Body of pancreas (tissue), 4 donors: Measurements from ENCODE around the gene PDCD4. TPM values are rescaled to one million over a fixed set of nuclear protein-coding genes. Genes with fewer than 3 reads are reported as not detected.

Source experiments
- ATAC-seq: fragments of 150-250 bp; one replicate; pipeline ENCODE4 v1.9.1; 2016
- DNase-seq, 4 donors: peaks; one replicate each; pipeline ENCODE4 v3.0.0-alpha.2; 2019
- H3K27ac ChIP-seq, 4 donors: fragments of 200-600 bp; sonication (generic); 1 replicate in 3 of 4; 2 replicates in 1 of 4; pipeline versions ENCODE4 v1.5.1 to v1.6.1; 2016 to 2019; ENCODE audit warnings: mild to moderate bottlenecking in 1 of 4, mixed read lengths in 1 of 4, moderate library complexity in 1 of 4
- H3K27me3 ChIP-seq, 2 donors: fragments of 200-600 bp; sonication (generic); one replicate each; pipeline ENCODE4 v1.6.0; 2016; ENCODE audit warnings: mild to moderate bottlenecking in 1 of 2
- H3K36me3 ChIP-seq, 2 donors: fragments of 200-600 bp; sonication (generic); replicated peaks in 1 of 2; 2 replicates each; pipeline ENCODE4 v1.5.1; 2016; ENCODE audit warnings: low read depth in 2 of 2; ENCODE audit not compliant: insufficient read depth in 1 of 2
- H3K4me1 ChIP-seq: fragments of 200-600 bp; sonication (generic); one replicate; pipeline ENCODE4 v1.6.0; 2016
- H3K4me3 ChIP-seq, 2 donors: fragments of 200-600 bp; sonication (generic); 1 replicate in 1 of 2; 2 replicates in 1 of 2; pipeline ENCODE4 v1.5.1; 2016 to 2019
- H3K9me3 ChIP-seq, 3 donors: fragments of 200-600 bp; sonication (generic); 1 replicate in 2 of 3; 2 replicates in 1 of 3; pipeline ENCODE4 v1.5.1; 2016
- POLR2A ChIP-seq, 3 donors: fragments of 450-650 bp; IDR thresholded peaks; one replicate each; pipeline ENCODE4 v1.6.1; 2016; ENCODE audit warnings: antibody characterized with exemption in 3 of 3, mild to moderate bottlenecking in 2 of 3
- WGBS, 2 donors: methylation state at CpG; one replicate each; pipeline ENCODE4 v1.1.5; 2017; 5-methylcytosine and 5-hydroxymethylcytosine counted together
- intact Hi-C: fragments of 100-400 bp; cut with DNase I; formaldehyde crosslinking; loops from one replicate; pipeline ENCODE4 v1.15.1; 2023
- total RNA-seq, 2 donors: library from RNA; depleted of rRNA; stranded (reverse); fragments of >200 nt; gene quantifications; one replicate each; pipeline ENCODE4 v1.1.0, GENCODE V29; 2016
- TF ChIP-seq, protein P1 (sequence below), 7 experiments: fragments of 450-650 bp in 4 of 7; fragments of 200-600 bp in 3 of 7; sonication (generic) in 3 of 7; IDR thresholded peaks; one replicate each; pipeline ENCODE4 v1.5.1; 2016 to 2019; ENCODE audit warnings: antibody characterized with exemption in 7 of 7

Gene PDCD4
- total RNA-seq, 2 donors from 2014 or later, result 332 to 458 TPM

DNA sequence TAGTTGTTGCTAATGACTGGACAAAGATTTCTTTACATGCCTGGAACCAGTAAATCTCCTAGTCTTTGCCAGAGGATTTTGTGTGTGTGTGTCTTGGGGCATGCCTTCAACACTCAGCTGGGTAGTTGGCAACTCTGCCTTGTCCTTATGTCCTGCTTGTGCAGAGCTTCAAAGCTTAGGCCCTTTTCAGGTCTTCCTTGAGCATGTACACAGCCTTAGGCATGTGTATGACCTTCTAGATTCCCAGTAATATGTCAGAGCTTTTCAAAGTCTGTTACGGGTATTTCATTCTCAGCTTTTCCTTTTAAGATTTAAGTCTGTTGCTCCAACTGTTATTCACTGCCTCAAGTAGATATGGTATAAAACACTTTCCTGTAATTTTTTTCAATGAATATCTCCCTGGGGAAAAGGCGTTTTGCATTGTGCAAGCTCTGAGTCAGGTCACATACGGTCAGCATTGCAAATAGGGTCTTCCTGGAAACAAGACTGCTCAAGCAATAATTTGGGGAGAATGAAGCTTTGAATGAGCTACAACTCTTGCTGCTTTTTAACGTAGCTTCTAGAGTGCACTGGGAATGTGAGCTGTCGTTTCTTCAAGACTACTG is 73.2 kb downstream of the PDCD4 start:
- TF ChIP-seq, protein P1, sequence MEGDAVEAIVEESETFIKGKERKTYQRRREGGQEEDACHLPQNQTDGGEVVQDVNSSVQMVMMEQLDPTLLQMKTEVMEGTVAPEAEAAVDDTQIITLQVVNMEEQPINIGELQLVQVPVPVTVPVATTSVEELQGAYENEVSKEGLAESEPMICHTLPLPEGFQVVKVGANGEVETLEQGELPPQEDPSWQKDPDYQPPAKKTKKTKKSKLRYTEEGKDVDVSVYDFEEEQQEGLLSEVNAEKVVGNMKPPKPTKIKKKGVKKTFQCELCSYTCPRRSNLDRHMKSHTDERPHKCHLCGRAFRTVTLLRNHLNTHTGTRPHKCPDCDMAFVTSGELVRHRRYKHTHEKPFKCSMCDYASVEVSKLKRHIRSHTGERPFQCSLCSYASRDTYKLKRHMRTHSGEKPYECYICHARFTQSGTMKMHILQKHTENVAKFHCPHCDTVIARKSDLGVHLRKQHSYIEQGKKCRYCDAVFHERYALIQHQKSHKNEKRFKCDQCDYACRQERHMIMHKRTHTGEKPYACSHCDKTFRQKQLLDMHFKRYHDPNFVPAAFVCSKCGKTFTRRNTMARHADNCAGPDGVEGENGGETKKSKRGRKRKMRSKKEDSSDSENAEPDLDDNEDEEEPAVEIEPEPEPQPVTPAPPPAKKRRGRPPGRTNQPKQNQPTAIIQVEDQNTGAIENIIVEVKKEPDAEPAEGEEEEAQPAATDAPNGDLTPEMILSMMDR (IDR thresholded peaks at IDR 0.05), result no peak
- TF ChIP-seq POLR2A (IDR thresholded peaks at IDR 0.05), result no peak
- Histone ChIP-seq H3K4me1 (peaks cover 8% of the 10 kb centered on the region), H3K9me3 (no peaks in the 10 kb centered on the region), H3K27ac (no peak overlapping the region), H3K36me3 (no peaks in the 10 kb centered on the region), H3K27me3 (no peaks in the 10 kb centered on the region), H3K4me3 (no peak overlapping the region)
- WGBS, 2 donors, result 76 to 80% methylated on average over 5 of the region's 5 CpGs
- ATAC-seq, result no peak
- no peak for DNase-seq
- intact Hi-C loops, result no loop called here

DNA sequence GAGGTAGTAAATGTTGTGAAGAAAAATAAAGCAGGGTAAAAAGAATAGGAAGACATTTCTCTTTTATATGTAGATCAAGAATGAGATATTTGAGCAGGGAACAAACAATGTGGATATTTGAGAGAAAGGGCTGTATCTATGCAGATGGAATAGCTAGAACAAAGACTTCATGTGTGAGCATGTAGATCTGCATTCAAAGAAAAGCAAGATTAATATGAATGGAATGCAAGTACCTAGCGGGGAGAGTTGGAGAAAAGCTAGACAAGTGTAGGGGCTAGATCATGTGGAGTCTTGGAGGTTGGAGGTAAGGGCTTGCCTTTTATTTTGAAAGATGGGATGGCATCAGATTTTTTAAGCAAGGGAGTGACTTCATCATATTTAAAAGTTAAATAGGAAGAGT is 74.8 kb downstream of the PDCD4 start:
- intact Hi-C loops, result no loop called here
- Histone ChIP-seq H3K27ac (no peak overlapping the region), H3K27me3 (no peaks in the 10 kb centered on the region), H3K9me3 (no peaks in the 10 kb centered on the region), H3K4me1 (peaks cover 8% of the 10 kb centered on the region), H3K4me3 (no peak overlapping the region), H3K36me3 (no peaks in the 10 kb centered on the region)
- WGBS, 2 donors, result 84 to 94% methylated on average over 1 of the region's 1 CpG
- TF ChIP-seq, protein P1 (IDR thresholded peaks at IDR 0.05), result no peak
- no peak for TF ChIP-seq POLR2A (IDR thresholded peaks at IDR 0.05)
- DNase-seq (no peak), ATAC-seq (no peak)

DNA sequence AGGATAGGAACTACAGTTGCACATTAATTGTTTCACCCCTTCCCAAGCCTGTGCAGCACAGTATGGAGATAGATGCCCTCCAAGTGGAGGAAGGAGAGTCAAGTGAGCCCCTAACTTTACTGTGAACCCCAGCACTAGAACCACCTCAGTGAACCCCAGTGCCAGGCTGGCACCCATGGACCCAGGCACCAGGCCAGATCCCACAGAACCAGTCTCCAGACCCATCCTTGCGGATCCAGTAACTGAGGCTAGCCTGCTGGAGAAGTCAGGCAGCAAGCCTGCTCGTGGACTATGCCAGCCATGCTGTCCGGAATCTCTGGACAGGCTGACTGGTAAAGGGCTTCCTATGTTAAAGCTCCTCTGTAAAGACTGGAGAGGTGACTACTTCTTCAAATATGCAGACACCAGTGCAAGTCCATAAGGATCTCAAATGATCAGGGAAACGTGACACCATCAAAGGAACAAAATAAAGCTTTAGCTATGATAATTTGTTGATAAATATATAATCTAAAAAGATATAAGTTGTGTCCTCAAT is 75.4 kb downstream of the PDCD4 start:
- 60 to 67% methylated on average over 3 to 4 of the region's 4 CpGs for WGBS, 2 donors
- H3K9me3 ChIP-seq, result no peaks in the 10 kb centered on the region
- H3K4me1 ChIP-seq, result peaks cover 8% of the 10 kb centered on the region
- no peak overlapping the region for H3K4me3 ChIP-seq
- no peaks in the 10 kb centered on the region for H3K27me3 ChIP-seq
- ATAC-seq (no peak), DNase-seq (no peak)
- H3K36me3 ChIP-seq, result no peaks in the 10 kb centered on the region
- intact Hi-C loops, result no loop called here
- H3K27ac ChIP-seq, result no peak overlapping the region
- TF ChIP-seq, protein P1 (IDR thresholded peaks at IDR 0.05), result no peak
- no peak for TF ChIP-seq POLR2A (IDR thresholded peaks at IDR 0.05)

Other genes starting within 250 kb of the PDCD4 start
- 10 to 100 TPM; 14.5 to 39.4 TPM for gene RBM20, start 227.6 kb upstream of the PDCD4 start, total RNA-seq
- 10 to 100 TPM in 1 of 2 donors, 1 to 10 TPM in 1; 2.0 to 22.3 TPM for gene BBIP1, start 47.3 kb downstream of the PDCD4 start, total RNA-seq
- gene SHOC2, start 47.7 kb downstream of the PDCD4 start, total RNA-seq, result 10 to 100 TPM; 24.1 to 26.0 TPM
- gene ADRA2A, start 205.1 kb downstream of the PDCD4 start, total RNA-seq, result 100 to 1,000 TPM in 1 of 2 donors, 10 to 100 TPM in 1; 25.4 to 115 TPM